A673 (cell line): ENCODE measurements around the gene PNMA8A. TPM values are rescaled to one million over a fixed set of nuclear protein-coding genes. Genes with fewer than 3 reads are reported as not detected.

Source experiments
- BruUV-seq: library from RNA; stranded (reverse); fragments of 400-500 nt; replicated peaks from 2 replicates; lab custom pipeline; 2021; lab: Mats Ljungman, UMichigan
- CTCF ChIA-PET: fragments of 300-600 bp; sonication (Branson Sonifier 250); formaldehyde crosslinking; loops from one replicate; lab custom pipeline; 2022; ENCODE audit warnings: antibody characterized with exemption; lab: Charles Lee
- POLR2A ChIA-PET: fragments of 300-600 bp; sonication (Branson Sonifier 250); formaldehyde crosslinking; loops from one replicate; lab custom pipeline; 2022; ENCODE audit warnings: antibody characterized with exemption; ENCODE audit not compliant: low non-redundant PET; lab: Charles Lee
- DNase-seq: peaks from one replicate; pipeline ENCODE4 v3.0.0-alpha.2; 2015; ENCODE audit warnings: low spot score
- H3K27ac ChIP-seq: fragments of 200-600 bp; sonication (generic); 2 replicates; pipeline ENCODE4 v1.5.1; 2016; ENCODE audit warnings: mixed run types, low read depth, mild to moderate bottlenecking, mixed read lengths, antibody characterized with exemption, low read length; ENCODE audit not compliant: poor library complexity, severe bottlenecking
- H3K27me3 ChIP-seq: fragments of 200-600 bp; sonication (generic); replicated peaks from 2 replicates; pipeline ENCODE4 v1.6.1; 2017; ENCODE audit warnings: mixed run types, low read depth, mild to moderate bottlenecking, mixed read lengths, antibody characterized with exemption, low read length; ENCODE audit not compliant: insufficient read depth, poor library complexity
- H3K36me3 ChIP-seq: fragments of 200-600 bp; sonication (generic); 2 replicates; pipeline ENCODE4 v1.6.1; 2016; ENCODE audit warnings: mixed run types, mild to moderate bottlenecking, mixed read lengths, antibody characterized with exemption, low read length; ENCODE audit not compliant: insufficient read depth, poor library complexity, severe bottlenecking
- H3K4me1 ChIP-seq: fragments of 200-600 bp; sonication (generic); 2 replicates; pipeline ENCODE4 v1.6.1; 2017; ENCODE audit warnings: mixed run types, mild to moderate bottlenecking, mixed read lengths, antibody characterized with exemption, low read length; ENCODE audit not compliant: insufficient read depth, poor library complexity, severe bottlenecking
- H3K4me3 ChIP-seq: fragments of 200-600 bp; sonication (generic); 2 replicates; pipeline ENCODE4 v1.5.1; 2016; ENCODE audit warnings: low read depth, mixed run types, mild to moderate bottlenecking, mixed read lengths, low read length; ENCODE audit not compliant: poor library complexity, severe bottlenecking
- H3K9me3 ChIP-seq: fragments of 200-600 bp; sonication (generic); 2 replicates; pipeline ENCODE4 v1.6.1; 2016; ENCODE audit warnings: mixed run types, low read depth, mild to moderate bottlenecking, mixed read lengths, antibody characterized with exemption, low read length; ENCODE audit not compliant: poor library complexity, severe bottlenecking
- CTCF ChIP-seq: fragments of 300-800, 200-600 bp; sonication (generic); conservative IDR thresholded peaks from 2 replicates; pipeline ENCODE4 v1.5.1; 2017; ENCODE audit warnings: low read depth, mild to moderate bottlenecking, antibody characterized with exemption, low read length, moderate library complexity, mixed read lengths
- EZH2 ChIP-seq: fragments of 200-600 bp; sonication (generic); IDR thresholded peaks from 2 replicates; pipeline ENCODE4 v1.6.1; 2017; ENCODE audit warnings: borderline replicate concordance, low read depth, mild to moderate bottlenecking, mixed read lengths, antibody characterized with exemption, low read length; ENCODE audit not compliant: poor library complexity, severe bottlenecking
- intact Hi-C: fragments of 100-400 bp; cut with micrococcal nuclease; formaldehyde crosslinking; loops from one replicate; pipeline ENCODE4 v1.10.0; 2022; ENCODE audit not compliant: unreplicated experiment
- total RNA-seq: library from RNA; stranded (reverse); gene quantifications from 2 replicates; pipeline ENCODE4 v1.2.3, GENCODE V29; 2021

The PNMA8A gene
- total RNA-seq, 1 experiment from 2014 or later, result 12.8 TPM

GRCh38 chr19:46487178-46487801, 15.9 kb upstream of the PNMA8A start:
- ChIA-PET CTCF (interaction anchor here (0.5 to 2.3 kb wide), 4 partner anchors 82 to 207 kb away, joined by 3 to 14 read pairs (median 3); no protein-coding TSS in a partner anchor), POLR2A (no interaction called here)
- no peak for TF ChIP-seq EZH2
- no peak for TF ChIP-seq CTCF
- intact Hi-C loops, result loop anchor here (1.0 to 10.0 kb wide), 2 partner anchors 85 to 202 kb away; no protein-coding TSS in a partner anchor
- Histone ChIP-seq H3K9me3 (no peaks in the 10 kb centered on the region), H3K27me3 (no peaks in the 10 kb centered on the region), H3K4me3 (peak overlapping the region; percentile 37), H3K36me3 (no peaks in the 10 kb centered on the region), H3K27ac (no peak overlapping the region), H3K4me1 (no peaks in the 10 kb centered on the region)
- no peak for DNase-seq
- BruUV-seq, result no TSS peak

GRCh38 chr19:46486358-46486757, 15.0 kb upstream of the PNMA8A start:
- BruUV-seq, result no TSS peak
- TF ChIP-seq CTCF, result no peak
- no peak for TF ChIP-seq EZH2
- POLR2A ChIA-PET, result no interaction called here
- CTCF ChIA-PET, result no interaction called here
- Histone ChIP-seq H3K4me1 (no peaks in the 10 kb centered on the region), H3K4me3 (no peak overlapping the region), H3K36me3 (no peaks in the 10 kb centered on the region), H3K27ac (no peak overlapping the region), H3K27me3 (no peaks in the 10 kb centered on the region), H3K9me3 (no peaks in the 10 kb centered on the region)
- DNase-seq, result no peak
- intact Hi-C loops, result loop anchor here (10.0 kb wide), 1 partner anchor 202 kb away; no protein-coding TSS in a partner anchor

- ChIA-PET POLR2A (no interaction called here), CTCF (no interaction called here)
- DNase-seq, result no peak
- H3K9me3 ChIP-seq, result no peaks in the 10 kb centered on the region
- intact Hi-C loops, result loop anchor here (10.0 kb wide), 1 partner anchor 200 kb away; no protein-coding TSS in a partner anchor
- H3K36me3 ChIP-seq, result no peaks in the 10 kb centered on the region
- H3K27ac ChIP-seq, result no peak overlapping the region
- H3K27me3 ChIP-seq, result no peaks in the 10 kb centered on the region
- no TSS peak for BruUV-seq
- H3K4me3 ChIP-seq, result no peak overlapping the region
- peaks cover 4% of the 10 kb centered on the region for H3K4me1 ChIP-seq
- TF ChIP-seq CTCF (no peak), EZH2 (no peak)
These were observed 13.3 kb upstream of the PNMA8A start for GRCh38 chr19:46484656-46485055.
